CD4-positive, alpha-beta T cell treated with Interleukin-4 for 4 hours (primary cell): ENCODE results near the gene GABPB1.
"Not testable (repeated sequence)": the region's sequence is repeated elsewhere in the genome, so short reads cannot be mapped to it uniquely, and the experiment has no call there.

Source experiments
- DNase-seq: peaks from one replicate; pipeline ENCODE4 v3.0.0-alpha.2; 2020

Gene GABPB1

DNA sequence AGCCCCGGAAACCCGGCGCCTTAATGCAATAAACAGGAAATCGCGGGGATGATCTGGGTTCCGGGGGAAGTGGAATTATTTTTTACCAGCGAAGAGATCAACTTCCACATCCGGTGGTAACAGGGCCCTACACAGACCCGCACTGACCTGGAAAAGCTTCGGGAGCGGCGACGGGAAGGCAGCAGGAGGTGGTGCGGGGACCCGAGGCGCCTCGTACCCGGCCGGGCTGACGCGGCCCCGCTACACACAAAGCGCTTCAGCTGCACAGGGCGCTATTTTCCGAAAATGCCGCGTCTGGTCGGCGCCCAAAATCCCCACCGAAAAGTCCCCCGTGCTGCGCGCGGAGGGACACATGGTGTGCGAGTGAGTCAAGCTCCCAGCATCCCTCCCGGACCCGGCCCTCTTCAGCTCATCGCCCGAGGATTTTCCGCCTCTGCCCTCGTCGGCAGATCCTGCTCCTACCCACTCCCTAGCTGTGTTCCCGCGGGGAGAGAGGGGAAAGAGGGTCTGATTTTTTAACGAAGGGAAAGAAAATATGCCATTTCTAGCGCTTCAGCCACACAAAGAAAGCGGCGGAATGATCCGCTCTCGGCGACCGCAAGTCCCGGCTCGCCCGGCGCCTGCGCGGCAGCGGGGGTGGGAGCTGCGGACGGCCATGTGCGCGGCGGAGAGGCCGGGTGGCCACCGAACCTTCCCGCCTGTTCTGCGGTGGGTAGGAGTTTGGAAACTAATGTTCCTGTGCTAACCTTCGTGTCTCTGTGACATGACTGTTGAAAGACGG, at the start of gene GABPB1:
TSS of gene GABPB1 (minus strand) at position 361 of the 781 bp plus-strand sequence. CDS start 45,400 bp downstream, outside the sequence.
- DNase-seq, result peak; percentile 89

DNA sequence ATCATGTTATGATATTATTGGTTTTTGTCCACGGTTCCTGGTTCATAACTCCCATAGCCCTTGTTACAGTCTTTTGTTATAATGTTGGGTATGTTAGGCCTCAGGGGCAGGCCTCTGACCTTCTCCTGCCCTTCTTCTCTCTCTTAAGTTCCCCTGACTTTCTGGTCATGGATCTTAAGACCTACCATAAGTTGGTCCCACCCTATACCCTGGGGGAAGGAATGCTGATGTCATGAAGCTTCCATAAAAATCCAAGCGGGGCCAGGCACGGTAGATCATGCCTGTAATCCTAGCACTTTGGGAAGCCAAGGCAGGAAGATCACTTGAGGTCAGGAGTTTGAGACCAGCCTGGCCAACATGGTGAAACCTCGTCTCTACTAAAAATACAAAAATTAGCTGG, 36.6 kb upstream of the GABPB1 start:
- DNase-seq, result not testable (repeated sequence)

DNA sequence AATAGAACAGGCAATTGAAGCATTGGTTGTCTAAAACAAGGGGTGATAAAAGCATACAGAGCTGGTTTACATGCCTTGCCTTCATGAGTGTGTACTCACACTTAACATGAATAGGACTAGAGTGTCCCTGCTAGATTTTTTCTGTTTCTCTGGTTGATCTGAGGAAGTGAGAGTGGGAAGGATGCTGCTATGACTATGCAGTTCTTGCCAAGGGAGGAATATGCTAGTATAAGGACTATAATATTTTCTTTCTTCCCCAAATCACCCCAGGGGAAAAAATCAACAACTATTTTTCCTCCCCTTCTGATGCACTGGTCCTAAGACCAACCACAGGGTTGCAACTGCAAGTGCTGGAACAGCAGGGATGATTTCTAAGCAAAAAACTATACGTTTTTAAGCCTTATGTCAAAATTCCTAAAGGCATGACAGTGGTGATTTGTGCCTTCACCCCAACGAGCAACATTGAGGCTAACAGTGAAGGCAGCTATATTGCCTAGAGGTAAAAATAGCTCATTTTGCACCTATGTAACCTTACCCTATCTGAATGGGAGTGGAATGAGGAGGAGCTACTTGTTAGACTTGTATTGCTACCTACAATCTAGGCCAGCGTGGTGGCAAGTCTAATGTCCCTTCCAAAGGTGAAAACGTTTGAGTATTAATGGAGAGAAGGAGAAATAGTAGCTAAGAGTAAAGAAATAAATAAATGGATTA, 35.7 kb upstream of the GABPB1 start:
- DNase-seq, result no peak

DNA sequence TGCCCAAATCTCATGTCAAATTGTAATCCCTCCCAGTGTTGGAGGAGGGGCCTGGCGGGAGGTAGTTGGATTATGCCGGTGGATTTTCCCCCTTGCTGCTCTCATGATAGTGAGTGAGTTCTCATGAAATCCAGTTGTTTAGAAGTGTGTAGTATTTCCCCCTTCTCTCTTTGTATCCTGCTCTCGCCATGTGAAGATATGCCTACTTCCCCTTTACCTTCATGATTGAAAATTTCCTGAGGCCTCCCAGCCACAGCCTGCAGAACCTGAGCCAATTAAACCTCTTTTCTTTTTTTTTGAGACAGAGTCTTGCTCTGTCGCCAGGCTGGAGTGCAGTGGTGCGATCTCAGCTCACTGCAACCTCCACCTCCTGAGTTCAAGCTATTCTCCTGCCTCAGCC, 27.4 kb upstream of the GABPB1 start:
- DNase-seq, result not testable (repeated sequence)

DNA sequence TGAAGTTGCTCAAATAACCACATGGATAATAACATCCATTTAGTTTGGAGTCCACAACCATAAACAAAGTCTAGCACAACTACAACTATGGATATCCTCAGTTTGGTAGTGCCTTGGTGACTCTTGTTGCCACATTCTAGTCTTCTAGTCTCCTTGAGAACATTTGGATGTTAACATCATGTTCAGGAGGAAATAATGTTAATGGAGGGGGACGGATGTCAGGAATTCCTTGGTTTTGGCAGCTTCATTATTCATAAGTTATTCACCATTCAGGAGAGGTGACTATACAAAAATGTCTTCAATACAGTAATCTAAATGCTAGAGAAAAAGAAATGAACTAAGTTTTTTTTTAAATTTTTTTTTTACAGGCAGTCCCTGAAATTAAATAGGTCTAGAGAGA, 26.4 kb upstream of the GABPB1 start:
- no peak for DNase-seq

DNA sequence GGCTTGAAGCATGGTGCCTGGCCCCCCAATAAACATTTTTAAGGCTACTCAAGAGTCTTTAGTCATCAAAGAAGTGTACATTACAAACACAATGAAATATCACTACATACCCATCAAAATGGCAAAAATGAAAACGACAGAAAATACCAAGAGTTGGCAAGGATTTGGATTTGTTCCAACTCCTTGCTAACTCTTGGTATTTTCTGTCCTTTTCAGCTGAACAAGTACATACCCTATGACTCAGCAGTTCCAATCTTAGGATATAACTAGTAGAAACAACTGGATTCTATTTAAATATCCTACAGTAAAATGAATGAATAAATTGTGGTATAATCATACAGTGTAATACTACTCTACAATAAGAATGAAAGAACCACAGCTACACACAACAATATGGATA, 25.1 kb upstream of the GABPB1 start:
- DNase-seq, result no peak

DNA sequence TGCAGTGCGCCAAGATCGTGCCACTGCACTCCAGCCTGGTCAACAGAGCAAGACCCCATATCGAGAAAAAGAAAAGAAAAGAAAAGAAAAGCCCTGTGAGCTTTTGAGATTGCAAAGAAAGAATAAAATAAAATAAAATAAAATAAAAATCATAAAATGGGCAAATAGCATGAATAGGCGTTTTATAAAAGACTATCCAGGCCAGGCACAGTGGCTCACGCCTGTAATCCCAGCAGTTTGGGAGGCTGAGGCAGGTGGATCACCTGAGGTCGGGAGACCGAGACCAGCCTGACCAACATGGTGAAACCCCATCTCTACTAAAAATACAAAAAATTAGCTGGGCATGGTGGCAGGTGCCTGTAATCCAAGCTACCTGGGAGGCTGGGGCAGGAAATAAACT, 24.4 kb upstream of the GABPB1 start:
- not testable (repeated sequence) for DNase-seq

DNA sequence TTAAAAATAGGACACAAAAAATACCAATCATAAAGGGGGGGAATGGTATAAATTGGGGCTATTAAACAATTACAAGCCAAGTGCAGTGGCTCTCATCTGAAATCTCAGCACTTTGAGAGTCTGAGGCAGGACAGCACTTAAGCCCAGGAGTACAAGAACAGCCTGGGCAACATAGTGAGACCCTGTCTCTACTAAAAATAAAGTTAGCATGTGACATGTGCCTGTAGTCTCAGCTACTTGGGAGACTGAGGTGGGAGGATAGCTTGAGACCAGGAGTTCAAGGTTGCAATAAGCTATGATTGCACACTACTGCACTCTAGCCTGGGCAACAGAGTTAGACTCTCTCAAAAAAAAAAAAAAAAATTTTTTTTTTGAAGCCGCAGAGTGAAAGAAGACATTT, 23.8 kb upstream of the GABPB1 start:
- no peak for DNase-seq

DNA sequence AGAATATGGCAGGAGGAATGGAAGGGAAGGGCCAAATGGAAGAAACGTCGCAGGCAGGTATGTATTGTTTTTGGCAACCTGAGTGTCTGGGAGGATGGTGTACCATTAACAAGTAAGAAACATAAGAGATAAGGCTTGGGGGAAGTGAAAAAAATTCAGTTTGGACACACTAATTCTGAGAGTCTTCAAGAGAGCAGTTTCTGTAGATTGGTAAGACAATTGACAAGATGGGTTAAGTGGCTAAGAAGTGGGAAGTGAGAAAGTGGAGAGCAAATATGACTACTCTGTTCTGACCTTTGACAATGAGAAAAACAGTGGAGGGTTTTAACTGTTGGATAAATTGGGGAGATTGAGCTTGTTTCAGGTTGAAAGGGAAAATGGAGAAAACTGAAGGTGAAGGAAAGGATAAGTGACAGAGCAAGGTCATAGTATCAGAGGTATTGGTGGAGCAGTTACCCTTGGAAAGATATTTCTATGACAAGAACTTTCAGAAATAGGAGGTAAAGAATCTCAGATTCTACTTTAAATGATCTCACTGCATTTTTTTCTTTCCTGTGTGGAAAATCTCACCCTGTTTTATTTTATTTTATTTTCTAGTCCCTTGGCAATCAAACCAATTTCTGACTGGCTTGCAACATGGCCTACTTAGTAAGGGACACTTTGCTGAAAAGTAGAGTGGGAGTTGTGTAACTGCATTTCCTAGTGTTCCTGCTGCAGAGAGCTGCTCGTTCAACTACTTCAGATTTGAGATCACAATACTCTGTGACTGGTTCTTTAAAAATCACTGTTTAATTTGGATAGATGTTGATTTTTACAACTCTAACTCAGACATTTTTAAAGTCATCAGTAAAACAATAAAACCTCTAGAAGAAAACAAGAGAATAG, 23.1 kb upstream of the GABPB1 start:
- DNase-seq, result no peak

DNA sequence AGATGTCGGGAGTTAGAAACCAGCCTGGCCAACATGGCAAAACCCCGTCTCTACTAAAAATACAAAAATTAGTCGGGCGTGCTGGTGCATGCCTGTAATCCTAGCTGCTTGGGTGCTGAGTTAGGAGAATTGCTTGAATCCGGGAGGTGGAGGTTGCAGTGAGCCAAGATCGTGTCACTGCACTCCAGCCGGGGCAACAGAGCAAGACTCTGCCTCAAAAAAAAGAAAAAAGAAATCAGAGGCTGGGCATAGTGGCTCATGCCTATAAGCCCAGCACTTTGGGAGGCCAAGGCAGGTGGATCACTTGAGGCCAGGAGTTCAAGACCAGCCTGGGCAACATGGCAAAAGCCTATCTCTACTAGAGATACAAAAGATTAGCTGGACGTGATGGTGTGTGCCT, 14.6 kb upstream of the GABPB1 start:
- not testable (repeated sequence) for DNase-seq

DNA sequence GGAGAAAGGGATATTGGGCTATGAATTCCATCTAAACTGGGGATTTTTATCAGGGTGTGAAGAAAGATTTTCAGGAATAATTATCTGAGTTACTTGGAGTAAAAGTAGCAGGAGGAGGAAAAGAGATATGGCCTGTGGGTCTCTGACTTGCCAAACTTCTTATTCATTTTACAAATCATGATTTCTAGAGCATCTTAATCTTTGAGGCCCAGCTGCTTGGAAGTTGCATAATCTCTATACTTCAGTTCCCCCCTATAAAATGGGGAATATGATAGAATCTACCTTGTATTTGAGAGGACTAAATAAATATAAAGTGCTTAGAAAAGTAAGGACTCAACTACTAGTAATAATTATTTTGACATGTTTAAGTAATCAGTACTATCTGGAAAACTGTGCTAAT, 11.0 kb upstream of the GABPB1 start:
- DNase-seq, result no peak

DNA sequence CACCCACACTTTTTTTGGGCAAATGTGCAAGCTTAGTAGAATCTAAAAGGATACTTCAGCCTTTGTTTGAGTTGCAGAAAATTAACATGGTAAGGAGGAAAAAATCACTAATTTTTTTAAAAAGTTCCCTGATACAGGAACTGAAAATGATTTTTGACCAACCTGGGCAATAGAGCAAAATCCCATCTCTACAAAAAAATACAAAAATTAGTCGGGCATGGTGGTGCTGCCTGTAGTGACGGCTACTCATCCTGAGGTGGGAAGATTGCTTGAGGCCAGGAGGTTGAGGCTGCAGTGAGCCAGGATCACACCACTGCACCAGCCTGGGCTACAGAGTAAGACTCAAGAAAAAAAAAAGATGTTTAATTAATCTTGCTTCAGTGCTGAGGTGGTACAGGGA, 10.6 kb upstream of the GABPB1 start:
- no peak for DNase-seq

DNA sequence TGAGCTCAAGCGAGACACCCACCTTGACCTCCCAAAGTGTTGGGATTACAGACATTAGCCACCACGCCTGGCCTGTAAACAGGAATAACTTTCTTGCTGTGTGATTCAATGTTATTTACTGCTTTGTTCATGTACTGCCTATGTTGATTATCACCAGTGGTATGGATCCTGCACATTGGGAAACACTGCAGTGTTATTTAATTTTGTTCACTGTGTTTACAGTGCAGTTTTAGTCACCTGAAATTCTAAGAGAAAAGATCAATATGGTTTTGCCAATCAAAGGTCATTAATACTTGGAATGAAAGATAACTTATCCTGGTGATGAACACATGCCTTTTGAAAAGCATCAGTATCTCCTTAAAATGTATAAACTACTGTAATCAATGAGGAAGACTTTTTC, 8.6 kb upstream of the GABPB1 start:
- no peak for DNase-seq

DNA sequence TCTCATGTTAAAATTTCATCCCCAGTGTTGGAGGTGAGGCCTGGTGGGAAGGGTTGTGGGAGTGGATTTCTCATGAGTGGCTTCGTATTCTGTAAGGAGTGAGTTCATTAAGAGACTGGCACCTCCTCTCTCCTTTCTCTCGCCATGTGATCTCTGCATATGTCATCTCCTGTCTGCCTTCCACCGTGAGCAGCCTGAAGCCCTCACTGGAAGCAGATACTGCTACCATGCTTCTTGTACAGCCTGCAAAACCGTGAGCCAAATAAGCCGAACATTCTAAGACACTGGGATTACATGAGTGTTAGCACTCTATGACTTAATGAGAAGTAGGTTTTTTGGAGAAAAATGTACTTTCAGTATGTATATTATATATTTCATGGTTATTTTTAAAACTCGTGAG, 6.8 kb upstream of the GABPB1 start:
- no peak for DNase-seq

DNA sequence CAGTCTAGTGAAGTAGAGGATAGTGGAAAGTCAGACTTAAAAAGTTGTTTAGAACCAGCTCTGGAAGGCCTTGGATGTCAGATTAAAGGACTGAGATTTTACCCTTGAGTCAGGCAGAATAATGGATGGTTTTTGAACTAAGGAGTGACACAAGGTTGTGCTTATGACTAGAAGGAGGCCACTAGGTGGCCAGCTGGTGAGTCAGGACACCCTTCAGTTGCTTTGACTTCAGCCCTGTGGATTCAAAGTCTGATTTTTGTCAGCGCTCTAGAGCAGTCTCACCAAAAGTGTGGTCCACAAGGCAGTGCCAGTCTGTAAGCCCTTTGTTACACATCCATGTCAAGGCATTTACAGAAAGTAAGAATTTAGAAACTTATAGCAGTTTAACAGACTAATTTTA, 3.8 kb upstream of the GABPB1 start:
- DNase-seq, result peak; percentile 32

DNA sequence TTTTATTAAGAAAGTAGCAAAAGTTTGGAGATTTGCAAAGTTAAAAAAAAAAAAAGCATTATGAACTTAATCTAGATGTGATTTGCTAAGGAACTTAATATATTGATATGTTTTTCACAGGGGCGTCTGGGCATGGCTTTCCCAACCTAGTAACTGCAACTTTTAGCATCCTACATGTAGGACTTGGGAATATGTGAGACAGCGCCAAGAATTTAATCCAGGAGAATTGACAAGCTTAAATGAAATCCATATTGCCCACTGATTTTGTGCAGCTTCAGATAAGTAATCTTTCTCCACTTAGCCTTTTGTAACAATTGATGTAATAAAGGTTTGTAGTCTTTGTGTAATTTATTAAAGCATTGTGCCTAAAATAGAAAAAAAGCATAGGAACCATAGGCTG, 982 bp upstream of the GABPB1 start:
- DNase-seq, result no peak

DNA sequence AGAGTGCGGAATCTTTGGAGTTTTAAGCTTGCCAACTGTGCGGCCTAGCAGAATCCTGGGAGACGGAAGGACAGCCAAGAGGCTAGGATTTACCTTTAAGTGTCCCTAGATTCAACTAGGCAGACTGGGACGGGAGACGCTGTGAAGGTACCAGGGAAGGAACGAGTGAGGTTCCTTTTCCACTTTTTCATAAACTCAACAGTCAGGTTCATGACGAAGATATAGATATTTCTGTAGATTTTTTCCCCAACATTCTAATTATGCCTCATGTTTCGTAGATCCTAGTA, 564 bp upstream of the GABPB1 start:
- no peak for DNase-seq

DNA sequence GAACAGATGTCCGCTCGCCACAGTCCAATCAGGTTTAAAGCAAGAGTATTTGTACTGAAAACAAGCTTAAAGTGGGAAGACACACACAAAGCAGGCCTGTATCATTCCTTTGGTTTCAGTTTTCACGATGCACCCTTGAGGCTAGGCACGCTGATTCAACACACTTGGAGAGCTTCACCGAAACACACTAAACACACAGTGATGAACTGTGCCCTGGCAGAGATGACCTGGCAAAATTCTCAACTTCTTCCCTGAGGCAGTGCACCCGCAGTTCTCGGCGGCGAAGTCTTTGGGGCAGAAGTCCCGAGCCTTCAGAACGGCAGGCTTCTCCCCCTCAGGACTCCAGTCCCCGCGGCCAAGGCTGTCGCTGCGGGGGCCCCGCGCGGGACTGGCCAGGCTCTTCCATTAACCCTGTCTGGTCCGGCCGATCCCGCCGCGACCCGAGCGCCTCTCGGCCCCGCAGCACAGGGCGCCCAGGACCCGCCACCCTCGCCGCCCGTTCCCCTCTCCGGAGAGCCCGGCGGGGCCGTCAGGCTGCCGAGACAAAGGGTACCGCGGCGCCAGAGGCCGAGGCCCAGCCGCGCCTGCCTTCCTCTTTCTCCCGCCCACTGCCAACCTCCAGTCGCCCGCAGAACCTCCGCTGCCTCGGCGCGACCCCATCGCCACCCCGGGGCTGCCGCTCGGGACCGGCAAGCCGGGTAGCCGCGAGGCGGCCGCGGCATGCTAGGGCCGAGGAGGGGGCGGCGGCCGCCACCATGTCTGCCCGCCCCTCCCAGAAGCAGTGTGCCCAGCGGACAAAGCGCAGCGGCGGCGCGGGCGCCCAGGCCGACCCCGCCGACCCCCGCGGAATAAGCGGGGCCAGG, 792 bp downstream of the GABPB1 start:
- DNase-seq, result peak; percentile 65

DNA sequence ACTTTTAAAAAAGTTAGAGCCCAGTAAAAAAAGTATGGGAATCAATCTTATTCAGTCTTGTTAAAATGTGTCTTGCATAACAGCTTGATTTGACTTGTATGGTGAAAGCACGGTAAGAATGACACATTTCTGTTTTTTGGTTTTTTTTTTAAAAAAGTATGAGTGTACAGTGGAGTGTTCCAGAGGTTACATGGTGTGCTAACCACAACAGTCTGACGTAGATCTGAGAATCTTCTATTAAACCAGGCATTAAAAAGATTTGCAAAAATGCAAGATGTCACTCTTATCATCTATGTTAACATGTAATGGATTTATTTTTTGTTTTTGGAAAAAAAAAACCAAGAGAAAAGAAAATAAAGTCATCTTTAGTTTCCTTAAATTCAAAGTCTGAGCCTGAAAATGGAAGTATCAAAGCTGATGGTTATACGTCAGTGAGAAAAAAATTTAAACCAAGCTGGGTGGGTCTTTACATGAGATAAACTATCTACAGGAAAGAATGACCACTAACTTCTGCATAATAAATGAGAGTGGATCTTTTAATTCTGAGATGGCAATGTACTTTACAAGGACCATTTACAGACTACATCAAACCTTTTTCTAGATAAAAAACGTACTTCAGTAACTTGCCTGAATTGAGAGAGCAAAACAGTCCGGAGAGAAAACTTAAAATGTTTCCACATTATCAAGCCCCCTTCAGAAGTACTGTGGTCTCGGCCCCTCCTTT, 1.6 kb downstream of the GABPB1 start:
- peak; percentile 68 for DNase-seq

DNA sequence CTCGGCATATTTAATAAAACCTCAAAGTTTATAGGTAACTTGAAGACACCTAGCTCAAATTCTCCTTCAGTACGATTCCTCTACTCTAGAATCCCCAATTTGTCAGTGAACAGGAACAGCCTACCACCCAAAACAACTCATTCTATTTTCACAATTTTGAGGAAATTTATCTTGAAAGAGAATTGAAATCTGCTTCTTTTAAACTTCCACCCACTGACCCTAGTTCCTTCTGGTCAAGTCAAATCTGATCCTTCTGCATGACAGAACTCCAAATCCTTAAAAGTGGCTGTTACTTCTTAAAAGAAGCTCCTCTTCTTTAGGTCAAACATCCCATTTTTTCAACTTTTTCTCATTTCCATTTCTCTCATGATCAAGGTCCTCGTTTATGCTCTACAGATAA, 4.4 kb downstream of the GABPB1 start:
- DNase-seq, result no peak

DNA sequence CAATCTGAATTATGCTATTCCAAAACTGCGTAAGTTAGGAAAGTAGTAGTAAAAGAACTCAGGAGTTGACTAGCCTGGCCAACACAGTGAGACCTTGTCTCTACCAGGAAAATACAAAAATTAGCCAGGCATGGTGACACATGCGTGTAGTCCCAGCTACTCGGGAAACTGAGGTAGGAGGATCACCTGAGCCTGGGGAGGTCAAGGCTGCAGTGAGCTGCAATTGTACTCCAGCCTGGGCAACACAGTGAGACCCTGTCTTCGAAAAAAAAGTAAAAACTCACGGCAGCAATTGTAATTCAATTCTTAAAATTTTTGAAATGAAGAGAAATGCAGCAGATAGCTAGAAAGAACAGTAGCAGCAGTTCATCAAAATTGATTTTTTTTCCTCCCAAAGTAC, 9.7 kb downstream of the GABPB1 start:
- no peak for DNase-seq

DNA sequence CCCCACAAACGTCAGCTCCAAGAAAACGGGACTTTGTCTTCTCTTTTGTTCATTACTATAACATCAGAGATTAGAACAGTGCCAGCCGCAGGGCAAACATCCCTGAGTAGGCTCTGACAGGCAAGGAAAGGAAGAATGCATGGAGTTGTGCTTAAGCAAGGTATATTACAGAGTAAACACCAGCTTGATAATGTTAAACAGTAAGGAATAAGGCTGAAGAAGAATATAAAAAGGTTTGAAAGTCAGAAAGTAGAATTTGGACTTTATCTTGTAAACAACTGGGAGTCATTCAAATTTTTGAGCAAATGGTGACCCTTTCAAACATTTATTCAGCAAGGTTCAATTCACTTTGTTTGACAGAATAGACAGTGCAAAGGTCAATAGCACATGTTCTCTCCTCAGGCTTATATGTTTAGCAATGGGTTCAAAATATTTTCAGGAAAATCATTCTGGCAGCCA, 11.0 kb downstream of the GABPB1 start:
- no peak for DNase-seq
